ENCODE data around the gene CEBPB.
"Not testable (repeated sequence)": the region's sequence is repeated elsewhere in the genome, so short reads cannot be mapped to it uniquely, and the experiment has no call there.

CEBPB gene

DNA sequence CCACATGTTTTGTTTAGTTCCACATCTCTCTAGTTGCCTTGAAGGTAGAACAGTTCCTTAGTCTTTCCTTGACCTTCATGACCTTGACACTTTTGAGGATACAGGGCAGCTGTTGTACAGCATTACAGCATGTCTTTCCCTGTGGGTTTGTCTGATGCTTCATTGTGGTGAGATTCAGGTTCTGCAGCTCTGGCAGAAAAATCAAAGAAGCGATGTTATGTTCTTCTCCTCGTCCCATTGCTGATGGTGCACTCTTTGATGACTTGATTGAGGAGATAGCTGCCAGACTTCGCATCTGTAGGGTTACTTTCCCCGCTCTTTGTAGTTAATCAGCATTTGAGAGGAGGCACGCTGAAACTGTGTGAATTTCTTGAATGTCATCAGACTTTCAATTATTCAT, 12.0 kb downstream of the CEBPB start:
- H3K27ac ChIP-seq: no peak overlapping the region
- TF ChIP-seq, protein P1, sequence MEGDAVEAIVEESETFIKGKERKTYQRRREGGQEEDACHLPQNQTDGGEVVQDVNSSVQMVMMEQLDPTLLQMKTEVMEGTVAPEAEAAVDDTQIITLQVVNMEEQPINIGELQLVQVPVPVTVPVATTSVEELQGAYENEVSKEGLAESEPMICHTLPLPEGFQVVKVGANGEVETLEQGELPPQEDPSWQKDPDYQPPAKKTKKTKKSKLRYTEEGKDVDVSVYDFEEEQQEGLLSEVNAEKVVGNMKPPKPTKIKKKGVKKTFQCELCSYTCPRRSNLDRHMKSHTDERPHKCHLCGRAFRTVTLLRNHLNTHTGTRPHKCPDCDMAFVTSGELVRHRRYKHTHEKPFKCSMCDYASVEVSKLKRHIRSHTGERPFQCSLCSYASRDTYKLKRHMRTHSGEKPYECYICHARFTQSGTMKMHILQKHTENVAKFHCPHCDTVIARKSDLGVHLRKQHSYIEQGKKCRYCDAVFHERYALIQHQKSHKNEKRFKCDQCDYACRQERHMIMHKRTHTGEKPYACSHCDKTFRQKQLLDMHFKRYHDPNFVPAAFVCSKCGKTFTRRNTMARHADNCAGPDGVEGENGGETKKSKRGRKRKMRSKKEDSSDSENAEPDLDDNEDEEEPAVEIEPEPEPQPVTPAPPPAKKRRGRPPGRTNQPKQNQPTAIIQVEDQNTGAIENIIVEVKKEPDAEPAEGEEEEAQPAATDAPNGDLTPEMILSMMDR (conservative IDR thresholded peaks at IDR 0.05): no peak

DNA sequence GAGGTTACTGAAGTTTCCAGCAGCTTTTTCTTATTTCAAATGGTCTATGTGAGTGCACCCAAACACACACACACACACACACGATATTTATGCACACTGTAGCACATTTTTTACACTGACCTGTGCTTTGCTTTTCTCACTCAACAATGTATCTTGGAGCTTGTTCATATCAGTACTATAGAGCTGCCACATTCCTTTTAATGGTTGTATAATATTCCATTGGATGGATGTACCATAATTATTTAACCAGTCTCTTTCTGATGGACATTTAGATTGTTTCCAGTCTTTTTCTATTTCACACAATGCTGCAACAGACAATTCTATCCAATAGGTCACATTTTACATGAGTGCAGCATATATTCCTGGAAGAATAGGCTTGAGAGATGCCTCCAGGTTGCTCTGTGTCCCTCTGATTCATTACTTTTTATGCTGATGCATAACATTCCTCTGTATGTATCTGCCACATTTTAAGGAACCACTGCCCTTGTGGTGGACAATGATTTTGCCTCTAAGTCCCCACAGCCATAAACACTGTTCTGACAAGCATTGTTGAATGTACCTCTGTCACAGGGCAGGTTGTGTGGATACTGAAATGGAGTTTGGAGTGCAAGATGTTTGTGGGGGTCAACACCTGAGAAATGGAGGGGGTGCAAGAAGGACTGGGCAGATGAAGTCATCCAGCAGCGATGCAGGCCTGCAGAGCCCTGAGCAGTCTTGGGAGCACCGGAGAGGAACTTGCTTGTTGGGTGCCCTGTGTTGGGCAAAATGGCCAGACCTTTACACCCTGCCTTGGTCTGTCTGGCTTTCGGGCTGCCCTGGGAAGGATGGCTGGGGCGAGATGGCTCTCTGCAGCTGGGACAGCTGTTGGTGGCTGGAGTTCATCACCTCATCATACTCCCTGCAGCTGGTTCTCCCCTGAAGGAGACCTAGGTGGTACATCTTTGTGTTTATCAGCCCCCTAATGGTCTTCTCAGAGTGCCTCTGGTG, 13.6 kb downstream of the CEBPB start:
- TF ChIP-seq, protein P1 (conservative IDR thresholded peaks at IDR 0.05): no peak
- no peak overlapping the region for H3K27ac ChIP-seq

DNA sequence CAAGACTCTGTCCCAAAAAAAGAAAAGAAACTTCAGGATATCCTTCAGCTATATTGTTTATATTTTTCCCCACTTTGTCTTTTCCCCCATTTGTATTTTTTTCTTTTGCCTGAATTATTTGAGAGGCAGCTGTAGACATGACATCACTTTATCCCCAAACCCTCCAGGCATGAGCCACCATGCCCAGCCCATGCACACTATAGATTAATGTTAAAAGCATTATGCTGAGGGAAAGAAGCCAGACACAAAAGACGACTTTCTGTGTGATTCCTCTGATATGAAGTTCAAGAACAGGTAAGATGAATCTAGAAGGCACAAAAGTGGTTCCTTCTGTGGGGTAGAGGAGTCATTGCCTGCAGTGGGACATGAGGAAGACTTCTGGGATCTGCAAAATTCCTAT, 16.4 kb downstream of the CEBPB start:
- TF ChIP-seq, protein P1 (conservative IDR thresholded peaks at IDR 0.05): no peak

DNA sequence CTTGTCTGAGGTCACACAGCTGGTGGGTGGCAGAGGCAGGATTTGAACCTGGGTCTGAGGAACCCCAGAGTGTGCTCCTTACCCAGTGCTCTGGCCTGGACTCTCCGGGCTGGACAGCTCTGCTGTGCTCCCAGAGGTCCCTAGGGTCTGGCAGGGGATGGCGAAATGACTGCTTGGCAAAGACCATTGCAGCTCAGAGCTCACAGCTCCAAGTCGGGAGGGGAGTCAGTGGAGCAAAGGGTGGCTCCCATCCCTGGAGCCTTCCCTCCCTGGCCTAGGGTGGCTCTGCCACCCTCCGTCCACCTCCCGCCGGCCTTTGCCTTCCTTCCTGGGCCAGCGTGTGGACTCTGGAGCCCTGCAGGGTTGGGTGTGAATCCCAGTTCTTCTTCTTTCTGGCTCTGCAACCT, 17.5 kb downstream of the CEBPB start:
- TF ChIP-seq, protein P1 (conservative IDR thresholded peaks at IDR 0.05): no peak
- H3K27ac ChIP-seq: no peak overlapping the region

More for the DNA sequence above, 16.4 kb downstream of the CEBPB start:
- H3K27ac ChIP-seq: no peak overlapping the region

DNA sequence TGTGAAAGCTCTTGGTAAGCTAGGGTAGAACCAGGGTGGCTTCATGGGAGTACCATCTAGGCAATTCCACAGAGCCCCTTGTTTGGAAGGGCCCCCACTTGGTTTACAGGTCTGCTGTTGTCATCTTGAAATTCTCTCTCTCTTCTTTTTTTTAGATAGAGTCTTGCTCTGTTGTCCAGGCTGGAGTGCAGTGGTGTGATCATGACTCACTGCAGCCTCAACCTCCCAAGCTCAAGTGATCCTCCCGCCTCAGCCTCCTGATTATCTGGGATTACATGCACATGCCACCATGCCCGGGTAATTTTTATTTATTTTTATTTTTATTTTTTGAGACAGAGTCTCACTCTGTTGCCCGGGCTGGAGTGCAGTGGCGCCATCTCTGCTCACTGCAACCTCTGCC, 18.2 kb downstream of the CEBPB start:
- H3K27ac ChIP-seq: not testable (repeated sequence)

DNA sequence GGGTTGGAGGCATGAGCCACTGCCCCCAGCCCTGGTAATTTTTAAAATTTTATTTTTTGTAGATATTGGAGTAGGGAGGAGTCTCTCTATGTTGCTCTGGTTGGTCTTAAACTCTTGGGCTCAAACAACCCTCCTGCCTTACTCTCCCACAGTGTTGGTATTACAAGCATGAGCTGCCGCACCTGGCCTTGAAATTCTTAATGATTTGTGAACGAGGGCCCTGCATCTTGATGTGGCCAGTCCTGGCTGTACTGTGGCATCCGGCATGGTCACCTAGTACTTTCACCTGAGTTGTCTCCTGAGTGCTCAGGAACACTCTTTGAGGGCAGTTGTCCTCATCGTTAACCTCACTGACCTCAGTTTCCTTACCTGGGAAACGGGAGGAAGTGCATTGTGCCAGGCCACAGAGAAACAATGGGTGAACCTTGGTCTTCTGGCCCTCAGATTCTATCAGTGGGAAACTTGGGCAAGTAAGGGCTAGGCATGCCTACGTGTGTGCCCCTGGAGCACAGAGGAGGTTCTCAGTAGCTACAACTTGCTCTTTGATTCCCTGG, 19.5 kb downstream of the CEBPB start:
- TF ChIP-seq, protein P1 (conservative IDR thresholded peaks at IDR 0.05): no peak
- no peak overlapping the region for H3K27ac ChIP-seq

DNA sequence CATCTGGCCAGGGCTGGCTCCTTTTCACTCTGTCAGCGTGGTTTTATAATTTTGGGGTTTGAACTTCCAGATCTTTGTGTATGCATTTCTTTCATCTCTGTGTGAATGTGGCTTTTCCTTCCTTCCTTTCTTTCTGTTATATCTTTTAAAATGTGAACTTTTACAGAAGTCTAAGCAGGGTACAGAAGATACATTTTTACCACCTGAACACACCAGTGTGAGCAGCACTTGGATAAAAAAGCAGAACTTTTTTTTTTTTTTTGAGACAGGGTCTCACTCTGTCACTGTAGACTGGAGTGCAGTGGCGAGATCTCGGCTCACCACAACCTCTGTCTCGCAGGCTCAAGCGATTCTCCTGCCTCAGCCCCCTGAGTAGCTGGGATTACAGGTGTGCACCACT, 20.5 kb downstream of the CEBPB start:
- TF ChIP-seq, protein P1 (conservative IDR thresholded peaks at IDR 0.05): no peak
- peak overlapping the region; percentile 20; the same call in 1 of the 2 replicates for H3K27ac ChIP-seq

Data from VCaP (cell line).